GM15510 (cell line): ENCODE results near the gene MAP4K2.

Experiments used
- POLR2A ChIP-seq: IDR thresholded peaks from 3 replicates; pipeline ENCODE4 v1.6.1; 2011; ENCODE audit warnings: borderline replicate concordance; ENCODE audit not compliant: insufficient read length; ENCODE audit errors: extremely low read depth

MAP4K2 gene

GRCh38 chr11:64772303-64773018 is 30.6 kb downstream of the MAP4K2 start:
- TF ChIP-seq POLR2A, result no peak

GRCh38 chr11:64771861-64772260 is 31.2 kb downstream of the MAP4K2 start:
- no peak for TF ChIP-seq POLR2A

GRCh38 chr11:64770120-64770519 is 32.9 kb downstream of the MAP4K2 start:
- TF ChIP-seq POLR2A, result no peak

- TF ChIP-seq POLR2A, result no peak
These were observed 33.7 kb downstream of the MAP4K2 start for GRCh38 chr11:64769283-64769682.

GRCh38 chr11:64768300-64768694 is 34.7 kb downstream of the MAP4K2 start:
- no peak for TF ChIP-seq POLR2A

GRCh38 chr11:64767344-64768299 is 35.4 kb downstream of the MAP4K2 start:
- no peak for TF ChIP-seq POLR2A

GRCh38 chr11:64766881-64767280 is 36.1 kb downstream of the MAP4K2 start:
- no peak for TF ChIP-seq POLR2A

GRCh38 chr11:64765851-64766665 is 37.0 kb downstream of the MAP4K2 start:
- peak; percentile 10 for TF ChIP-seq POLR2A

GRCh38 chr11:64765291-64765850 is 37.6 kb downstream of the MAP4K2 start:
- no peak for TF ChIP-seq POLR2A

GRCh38 chr11:64764753-64765152 is 38.3 kb downstream of the MAP4K2 start:
- TF ChIP-seq POLR2A, result no peak

- no peak for TF ChIP-seq POLR2A
These were observed 38.9 kb downstream of the MAP4K2 start for GRCh38 chr11:64764040-64764611.

- TF ChIP-seq POLR2A, result no peak
These were observed 39.4 kb downstream of the MAP4K2 start for GRCh38 chr11:64763526-64764039.

- TF ChIP-seq POLR2A, result no peak
These were observed 40.1 kb downstream of the MAP4K2 start for GRCh38 chr11:64762674-64763525.

- no peak for TF ChIP-seq POLR2A
These were observed 40.7 kb downstream of the MAP4K2 start for GRCh38 chr11:64762277-64762673.
